Endometrial microvascular endothelial cells (primary cell): Measurements from ENCODE around the gene CCZ1. TPM values are rescaled to one million over a fixed set of nuclear protein-coding genes. Genes with fewer than 3 reads are reported as not detected.
"Not testable (repeated sequence)": the region's sequence is repeated elsewhere in the genome, so short reads cannot be mapped to it uniquely, and the experiment has no call there.

Source experiments
- in situ Hi-C: cut with HindIII; loops from 2 replicates; pipeline ENCODE4 v1.10.0; 2017; ENCODE audit warnings: low sequenced_read_pairs, low pct_unique_long_range_greater_than_20kb; ENCODE audit errors: inconsistent ontology term
- total RNA-seq: library from RNA; depleted of rRNA; stranded (reverse); fragments of >200 nt; gene quantifications from one replicate; pipeline ENCODE4 v1.2.3, GENCODE V29; 2015; ENCODE audit errors: inconsistent ontology term

The CCZ1 gene
- total RNA-seq, 1 donor from 2014 or later: 76.4 TPM

GRCh38 chr7:5897369-5897919 is 1.1 kb upstream of the CCZ1 start:
- in situ Hi-C loops: not testable (repeated sequence)

- in situ Hi-C loops: not testable (repeated sequence)
Measured at GRCh38 chr7:5903002-5903401, 4.5 kb downstream of the CCZ1 start.

- in situ Hi-C loops: not testable (repeated sequence)
Measured at GRCh38 chr7:5904726-5905125, 6.2 kb downstream of the CCZ1 start.

GRCh38 chr7:5908835-5909234 is 10.3 kb downstream of the CCZ1 start:
- in situ Hi-C loops: not testable (repeated sequence)

- in situ Hi-C loops: not testable (repeated sequence)
Measured at GRCh38 chr7:5916529-5916928, 18.0 kb downstream of the CCZ1 start.

GRCh38 chr7:5924180-5924579 is 25.6 kb downstream of the CCZ1 start:
- in situ Hi-C loops: not testable (repeated sequence)

- in situ Hi-C loops: not testable (repeated sequence)
Measured at GRCh38 chr7:5924630-5925029, 26.1 kb downstream of the CCZ1 start.

GRCh38 chr7:5926263-5926870 is 27.8 kb downstream of the CCZ1 start:
- in situ Hi-C loops: not testable (repeated sequence)

- in situ Hi-C loops: not testable (repeated sequence)
Measured at GRCh38 chr7:5930290-5930689, 31.8 kb downstream of the CCZ1 start.

GRCh38 chr7:5931250-5931649 is 32.7 kb downstream of the CCZ1 start:
- in situ Hi-C loops: not testable (repeated sequence)

GRCh38 chr7:5931905-5932644 is 33.5 kb downstream of the CCZ1 start:
- in situ Hi-C loops: not testable (repeated sequence)

- in situ Hi-C loops: not testable (repeated sequence)
Measured at GRCh38 chr7:5934945-5935450, 36.5 kb downstream of the CCZ1 start.

- in situ Hi-C loops: not testable (repeated sequence)
Measured at GRCh38 chr7:5963205-5963604, 64.7 kb downstream of the CCZ1 start.

GRCh38 chr7:5963810-5964209 is 65.3 kb downstream of the CCZ1 start:
- in situ Hi-C loops: not testable (repeated sequence)

GRCh38 chr7:5970347-5970911 is 71.9 kb downstream of the CCZ1 start, which contains the start of gene RSPH10B:
RSPH10B (minus strand) TSS chr7:5970689; CDS start chr7:5967116, 3,573 bp downstream.
- in situ Hi-C loops: not testable (repeated sequence)

- in situ Hi-C loops: not testable (repeated sequence)
Measured at GRCh38 chr7:5973580-5973979, 75.0 kb downstream of the CCZ1 start.
